Measurements from ENCODE around the gene EFNA3.
A peak's percentile ranks its signal among the peaks of the same experiment; 100 is the strongest.

The EFNA3 gene

GRCh38 chr1:155133799-155134281 is 55.2 kb downstream of the EFNA3 start:
- DNase-seq (ENCODE audit: low read depth), result no peak

GRCh38 chr1:155134322-155134721 is 55.7 kb downstream of the EFNA3 start:
- peak; percentile 31 for DNase-seq (ENCODE audit: low read depth)

DNA sequence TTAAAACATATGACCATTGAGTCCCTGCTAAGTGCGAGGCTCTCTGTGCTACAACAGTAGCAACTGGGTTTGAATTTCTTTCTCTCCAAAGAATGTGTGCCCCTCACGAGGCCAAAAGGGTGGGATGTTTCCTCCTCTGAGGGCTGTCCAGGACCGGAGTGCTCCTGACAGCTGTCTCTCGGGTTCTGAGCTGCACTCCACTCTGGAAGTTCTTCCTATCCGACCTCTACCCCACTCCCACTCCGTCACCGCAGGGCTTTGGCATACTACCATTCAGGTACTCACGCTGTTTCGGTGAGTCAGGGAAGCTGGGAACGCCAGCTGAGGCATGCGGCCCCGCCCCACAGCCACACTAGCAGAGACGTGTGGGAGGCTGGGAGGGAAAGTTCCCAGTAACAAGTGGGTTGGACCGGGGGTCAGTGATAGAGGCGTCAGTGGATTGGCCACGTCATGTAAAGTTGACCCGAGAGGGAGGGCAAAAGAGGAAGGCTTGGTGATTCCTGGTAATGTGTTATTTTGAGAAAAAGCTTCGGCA is 56.3 kb downstream of the EFNA3 start:
- DNase-seq (ENCODE audit: low read depth), result peak; percentile 98

DNA sequence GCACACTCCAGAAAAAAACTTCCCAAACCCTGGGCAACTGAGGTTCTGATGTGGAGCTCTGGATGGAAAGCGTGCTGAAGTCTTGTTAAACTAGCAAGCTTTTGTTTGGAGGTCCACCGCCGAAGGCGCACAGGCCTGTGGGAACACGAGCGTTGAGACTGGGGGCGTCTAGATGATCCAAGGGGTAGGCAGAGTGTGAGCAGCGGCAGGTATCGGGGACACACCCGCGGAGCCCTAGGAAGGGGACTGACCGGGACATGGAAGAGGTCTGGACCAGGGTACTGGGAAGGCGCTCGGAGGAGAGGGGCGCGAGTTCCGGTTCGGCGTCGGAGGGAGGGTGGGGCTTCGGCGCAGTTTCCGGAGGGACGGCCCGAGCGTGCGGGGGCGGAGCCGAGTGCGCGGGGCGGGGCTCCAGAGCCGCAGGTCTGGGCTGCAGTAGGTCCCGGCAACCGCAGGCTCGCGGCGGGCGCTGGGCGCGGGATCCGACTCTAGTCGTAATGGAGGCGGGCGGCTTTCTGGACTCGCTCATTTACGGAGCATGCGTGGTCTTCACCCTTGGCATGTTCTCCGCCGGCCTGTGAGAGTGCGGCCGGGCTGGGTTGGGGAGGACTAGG is 56.9 kb downstream of the EFNA3 start, which contains the start of gene SLC50A1:
Gene SLC50A1 (plus strand): TSS at position 438 of the 614 bp plus-strand sequence. CDS start 60 bp downstream, at position 498.
- peak; percentile 96 for DNase-seq (ENCODE audit: low read depth)

DNA sequence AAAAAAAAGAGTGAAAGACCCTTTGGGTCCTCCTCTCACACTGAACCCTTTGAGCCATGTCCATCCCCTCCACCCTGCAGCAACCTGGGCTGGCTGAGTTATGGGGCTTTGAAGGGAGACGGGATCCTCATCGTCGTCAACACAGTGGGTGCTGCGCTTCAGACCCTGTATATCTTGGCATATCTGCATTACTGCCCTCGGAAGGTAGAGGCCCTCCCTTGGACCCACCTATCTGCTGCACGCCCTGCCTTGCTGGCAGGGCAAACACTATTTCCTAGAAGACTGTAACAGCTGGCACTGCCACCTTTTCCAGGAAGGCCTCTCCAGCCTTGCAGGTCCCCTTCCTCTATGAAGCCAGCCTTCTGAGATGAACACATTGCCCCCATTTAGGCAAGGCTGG is 58.1 kb downstream of the EFNA3 start:
- DNase-seq (ENCODE audit: low read depth), result no peak

Data from iris pigment epithelial cell (primary cell).